Endothelial cell of umbilical vein (primary cell): Measurements from ENCODE around the gene EPS8L2. TPM values are rescaled to one million over a fixed set of nuclear protein-coding genes. Genes with fewer than 3 reads are reported as not detected.
A peak's percentile ranks its signal among the peaks of the same experiment; 100 is the strongest.

ENCODE experiments used
- BruUV-seq: library from RNA; stranded (reverse); fragments of 400-500 nt; replicated peaks from 2 replicates; lab custom pipeline; 2021; lab: Mats Ljungman, UMichigan
- CTCF ChIA-PET: fragments of 300-600, 350-600 bp; sonication (Branson Sonifier 250); formaldehyde crosslinking; loops from one replicate; lab custom pipeline; 2021; ENCODE audit warnings: antibody characterized with exemption, inconsistent platforms; lab: Charles Lee
- POLR2A ChIA-PET: fragments of 300-600, 350-600 bp; sonication (Branson Sonifier 250); formaldehyde crosslinking; loops from one replicate; lab custom pipeline; 2021; ENCODE audit warnings: antibody characterized with exemption, inconsistent platforms; lab: Charles Lee
- DNase-seq: peaks from one replicate; pipeline ENCODE4 v3.0.0-alpha.2; 2011; ENCODE audit warnings: low read depth, low spot score
- FAIRE-seq: peaks from 2 replicates; lab custom pipeline; 2011; peaks lifted over from hg19 to GRCh38; lab: Jason Lieb, UNC
- H2AFZ ChIP-seq: 2 replicates; pipeline ENCODE4 v1.6.0; 2012; ENCODE audit warnings: low read depth, low read length, control low read depth, inconsistent platforms
- H3K27ac ChIP-seq: 2 replicates; pipeline ENCODE4 v1.5.1; 2011; ENCODE audit warnings: low read depth, mild to moderate bottlenecking, control low read depth, low read length, moderate library complexity; ENCODE audit not compliant: insufficient read depth
- H3K27me3 ChIP-seq, 2 experiments: 2 replicates each; pipeline versions ENCODE4 v1.6.0 to v1.6.1; 2011; ENCODE audit warnings: low read length in 2 of 2, mixed read lengths in 1 of 2; ENCODE audit not compliant: control insufficient read depth in 2 of 2, insufficient read depth in 2 of 2
- H3K36me3 ChIP-seq, 2 experiments: 2 replicates in 1 of 2; 3 replicates in 1 of 2; pipeline ENCODE4 v1.5.1; 2011; ENCODE audit warnings: low read length in 2 of 2, mild to moderate bottlenecking in 1 of 2, moderate library complexity in 1 of 2; ENCODE audit not compliant: control insufficient read depth in 2 of 2, insufficient read depth in 2 of 2; ENCODE audit errors: extremely low read depth in 1 of 2
- H3K4me1 ChIP-seq: 3 replicates; pipeline ENCODE4 v1.5.1; 2011; ENCODE audit warnings: mild to moderate bottlenecking, low read length; ENCODE audit not compliant: control insufficient read depth, insufficient read depth; ENCODE audit errors: extremely low read depth
- H3K4me2 ChIP-seq: 2 replicates; pipeline ENCODE4 v1.6.1; 2011; ENCODE audit warnings: low read length, control low read depth, mixed read lengths; ENCODE audit not compliant: insufficient read depth
- H3K4me3 ChIP-seq, 3 experiments: fragments of 200-600 bp in 1 of 3; sonication (generic), shearing (Covaris generic) in 1 of 3; replicated peaks in 1 of 3; 2 replicates each; pipeline ENCODE4 v1.5.1; 2011 to 2016; ENCODE audit warnings: control low read depth in 3 of 3, low read length in 3 of 3, mild to moderate bottlenecking in 2 of 3, inconsistent platforms in 1 of 3, low read depth in 1 of 3, moderate library complexity in 1 of 3; ENCODE audit not compliant: insufficient read depth in 1 of 3
- H3K79me2 ChIP-seq: 2 replicates; pipeline ENCODE4 v1.6.0; 2012; ENCODE audit warnings: low read length, inconsistent platforms; ENCODE audit not compliant: control insufficient read depth, insufficient read depth
- H3K9ac ChIP-seq: replicated peaks from 2 replicates; pipeline ENCODE3; 2011; ENCODE audit warnings: low read length, control low read depth; ENCODE audit not compliant: insufficient read depth; ENCODE audit errors: extremely low read depth
- H3K9me1 ChIP-seq: replicated peaks from 3 replicates; pipeline ENCODE4 v1.6.0; 2011; ENCODE audit warnings: mild to moderate bottlenecking, low read length; ENCODE audit not compliant: control insufficient read depth, insufficient read depth; ENCODE audit errors: extremely low read depth
- H3K9me3 ChIP-seq: replicated peaks from 2 replicates; pipeline ENCODE4 v1.5.1; 2012; ENCODE audit warnings: low read length, inconsistent platforms; ENCODE audit not compliant: control insufficient read depth, insufficient read depth
- H4K20me1 ChIP-seq: replicated peaks from 2 replicates; pipeline ENCODE3; 2011; ENCODE audit warnings: mild to moderate bottlenecking, low read length; ENCODE audit not compliant: control insufficient read depth, insufficient read depth; ENCODE audit errors: extremely low read depth
- EZH2 ChIP-seq: IDR thresholded peaks from 2 replicates; pipeline ENCODE4 v1.6.1; 2012; ENCODE audit warnings: borderline replicate concordance, low read depth, mild to moderate bottlenecking, moderate library complexity, low read length, inconsistent platforms; ENCODE audit not compliant: severe bottlenecking
- FOS ChIP-seq: IDR thresholded peaks from 2 replicates; pipeline ENCODE4 v1.6.1; 2011; ENCODE audit warnings: mild to moderate bottlenecking, low read length, moderate library complexity, borderline replicate concordance; ENCODE audit not compliant: insufficient read depth
- GATA2 ChIP-seq: IDR thresholded peaks from 2 replicates; pipeline ENCODE4 v1.7.0; 2011; ENCODE audit warnings: low read depth, mild to moderate bottlenecking, moderate library complexity, mixed read lengths, low read length; ENCODE audit not compliant: insufficient read length, insufficient read depth
- JUN ChIP-seq: IDR thresholded peaks from 2 replicates; pipeline ENCODE4 v1.6.1; 2011; ENCODE audit warnings: borderline replicate concordance, low read depth; ENCODE audit not compliant: insufficient read length, insufficient read depth
- MYC ChIP-seq: IDR thresholded peaks from one replicate; pipeline ENCODE4 v1.6.1; 2011; ENCODE audit warnings: mild to moderate bottlenecking, low read depth, low read length
- POLR2A ChIP-seq: IDR thresholded peaks from 2 replicates; pipeline ENCODE4 v1.6.1; 2012; ENCODE audit warnings: low read depth, mild to moderate bottlenecking, control low read depth, low read length
- POLR2AphosphoS5 ChIP-seq: IDR thresholded peaks from 2 replicates; pipeline ENCODE4 v1.6.1; 2012; ENCODE audit warnings: low read depth, mild to moderate bottlenecking, control low read depth, low read length, moderate library complexity; ENCODE audit not compliant: insufficient read depth
- dilution Hi-C: fragments of 300-500 bp; cut with MboI; formaldehyde crosslinking; loops from one replicate; pipeline ENCODE4 v1.15.0; 2019; ENCODE audit warnings: low sequenced_read_pairs; ENCODE audit not compliant: extremely low pct_ligation_motif_present
- intact Hi-C: fragments of 100-400 bp; cut with micrococcal nuclease; formaldehyde crosslinking; loops from one replicate; pipeline ENCODE4 v1.10.0; 2022
- polyA plus RNA-seq, 4 experiments: library from polyadenylated mRNA; depleted of rRNA in 3 of 4; stranded (reverse) in 3 of 4; unstranded in 1 of 4; fragments of >200 nt; gene quantifications; 2 replicates each; pipeline versions ENCODE4 v1.2.1 to v1.2.3, GENCODE V29; 2011 to 2012; ENCODE audit warnings: missing spikeins in 1 of 4
- total RNA-seq: library from RNA; stranded (reverse); gene quantifications from 2 replicates; pipeline ENCODE4 v1.2.3, GENCODE V29; 2021
- TF ChIP-seq, protein P1 (sequence below): IDR thresholded peaks from 2 replicates; pipeline ENCODE4 v1.6.1; 2011; ENCODE audit not compliant: insufficient read depth, insufficient read length
- TF ChIP-seq, protein P2 (sequence below), 2 donors: IDR thresholded peaks; 1 replicate in 1 of 2; 2 replicates in 1 of 2; pipeline ENCODE4 v1.5.1; 2011; ENCODE audit warnings: low read length in 2 of 2, mild to moderate bottlenecking in 2 of 2, moderate library complexity in 2 of 2, control low read depth in 1 of 2, inconsistent platforms in 1 of 2, low read depth in 1 of 2; ENCODE audit not compliant: insufficient read depth in 1 of 2; ENCODE audit errors: extremely low read depth in 1 of 2

EPS8L2 gene
- total and polyA plus RNA-seq, 2 donors (not counting 3 experiments of a cell fraction or from before 2014, with no cell fraction given), result 5.2 to 12.5 TPM

DNA sequence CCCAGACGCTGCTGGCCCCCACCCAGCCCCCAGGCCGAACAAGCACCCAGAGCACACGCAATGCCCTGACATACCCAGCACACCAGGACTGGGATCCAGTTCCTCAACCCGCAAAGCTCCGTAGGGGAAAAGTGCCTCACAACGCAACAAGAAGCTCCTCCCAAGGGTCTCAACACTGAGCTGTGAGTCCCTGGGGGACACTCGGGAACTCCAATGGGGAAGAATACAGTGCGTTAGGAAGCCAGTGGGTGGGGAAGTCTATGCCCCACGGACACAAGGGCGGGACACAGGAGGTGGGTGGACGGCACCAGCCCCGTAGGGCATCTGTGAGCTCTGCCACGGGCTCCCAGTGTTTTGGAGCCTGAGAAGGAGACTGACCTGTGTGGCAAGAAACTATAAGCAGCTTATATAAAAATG is 12.6 kb upstream of the EPS8L2 start:
- BruUV-seq, result TSS peak; percentile 15
- DNase-seq (peak; percentile 31), FAIRE-seq (no peak)
- no peak for TF ChIP-seq POLR2A
- TF ChIP-seq, protein P1, sequence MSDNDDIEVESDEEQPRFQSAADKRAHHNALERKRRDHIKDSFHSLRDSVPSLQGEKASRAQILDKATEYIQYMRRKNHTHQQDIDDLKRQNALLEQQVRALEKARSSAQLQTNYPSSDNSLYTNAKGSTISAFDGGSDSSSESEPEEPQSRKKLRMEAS, result no peak
- TF ChIP-seq, protein P2, sequence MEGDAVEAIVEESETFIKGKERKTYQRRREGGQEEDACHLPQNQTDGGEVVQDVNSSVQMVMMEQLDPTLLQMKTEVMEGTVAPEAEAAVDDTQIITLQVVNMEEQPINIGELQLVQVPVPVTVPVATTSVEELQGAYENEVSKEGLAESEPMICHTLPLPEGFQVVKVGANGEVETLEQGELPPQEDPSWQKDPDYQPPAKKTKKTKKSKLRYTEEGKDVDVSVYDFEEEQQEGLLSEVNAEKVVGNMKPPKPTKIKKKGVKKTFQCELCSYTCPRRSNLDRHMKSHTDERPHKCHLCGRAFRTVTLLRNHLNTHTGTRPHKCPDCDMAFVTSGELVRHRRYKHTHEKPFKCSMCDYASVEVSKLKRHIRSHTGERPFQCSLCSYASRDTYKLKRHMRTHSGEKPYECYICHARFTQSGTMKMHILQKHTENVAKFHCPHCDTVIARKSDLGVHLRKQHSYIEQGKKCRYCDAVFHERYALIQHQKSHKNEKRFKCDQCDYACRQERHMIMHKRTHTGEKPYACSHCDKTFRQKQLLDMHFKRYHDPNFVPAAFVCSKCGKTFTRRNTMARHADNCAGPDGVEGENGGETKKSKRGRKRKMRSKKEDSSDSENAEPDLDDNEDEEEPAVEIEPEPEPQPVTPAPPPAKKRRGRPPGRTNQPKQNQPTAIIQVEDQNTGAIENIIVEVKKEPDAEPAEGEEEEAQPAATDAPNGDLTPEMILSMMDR (IDR thresholded peaks at IDR 0.05; ENCODE audit: extremely low read depth in 1 of 2, insufficient read depth in 1 of 2, low read depth in 1 of 2, low read length in 2 of 2), result no peak
- TF ChIP-seq MYC, result no peak
- no peak for TF ChIP-seq POLR2AphosphoS5
- TF ChIP-seq JUN, result no peak
- TF ChIP-seq GATA2, result no peak
- no peak for TF ChIP-seq FOS
- TF ChIP-seq EZH2, result no peak
- no peak overlapping the region for H3K9ac ChIP-seq
- peaks cover 59% of the 10 kb centered on the region for H3K79me2 ChIP-seq
- POLR2A ChIA-PET, result no interaction called here
- peak overlapping the region; percentile 64 for H3K4me2 ChIP-seq
- dilution Hi-C loops (no loop called here), intact Hi-C loops (no loop called here)
- H3K4me1 ChIP-seq, result peaks cover 32% of the 10 kb centered on the region
- no peaks in the 10 kb centered on the region for H3K9me3 ChIP-seq
- H2AFZ ChIP-seq, result no peak overlapping the region
- no peaks in the 10 kb centered on the region for H3K27me3 ChIP-seq
- H4K20me1 ChIP-seq, result no peaks in the 10 kb centered on the region
- peaks cover 0 to 2% of the 10 kb centered on the region in 2 experiments for H3K36me3 ChIP-seq
- no peak overlapping the region for H3K27ac ChIP-seq
- peak overlapping the region in 2 of 3 experiments; percentile 28 to 46 for H3K4me3 ChIP-seq
- H3K9me1 ChIP-seq, result no peaks in the 10 kb centered on the region
- CTCF ChIA-PET, result interaction anchor here (0.7 to 1.7 kb wide), 4 partner anchors 12 to 35 kb away, joined by 3 to 6 read pairs (median 4); no protein-coding TSS in a partner anchor
